HG03196 (cell line): ENCODE measurements around the gene ITSN1.
"Not testable (repeated sequence)": the region's sequence is repeated elsewhere in the genome, so short reads cannot be mapped to it uniquely, and the experiment has no call there.

Source experiments
- ATAC-seq: cut with Tn5 transposase; IDR thresholded peaks from one replicate; pipeline ENCODE4 v1.9.1; 2021; ENCODE audit not compliant: unreplicated experiment

The ITSN1 gene

GRCh38 chr21:33650929-33651509 lies 8.7 kb downstream of the ITSN1 start:
- no peak for ATAC-seq

GRCh38 chr21:33651965-33652680 lies 9.8 kb downstream of the ITSN1 start:
- ATAC-seq, result no peak

GRCh38 chr21:33654412-33654811 lies 12.1 kb downstream of the ITSN1 start:
- no peak for ATAC-seq

GRCh38 chr21:33655588-33656221 lies 13.4 kb downstream of the ITSN1 start:
- ATAC-seq, result no peak

GRCh38 chr21:33657124-33657820 lies 15.0 kb downstream of the ITSN1 start:
- no peak for ATAC-seq

- ATAC-seq, result no peak
Measured at GRCh38 chr21:33658919-33659567, 16.7 kb downstream of the ITSN1 start.

GRCh38 chr21:33659568-33659949 lies 17.3 kb downstream of the ITSN1 start:
- ATAC-seq, result no peak

- ATAC-seq, result no peak
Measured at GRCh38 chr21:33660406-33660805, 18.1 kb downstream of the ITSN1 start.

GRCh38 chr21:33661146-33661545 lies 18.8 kb downstream of the ITSN1 start:
- ATAC-seq, result no peak

- no peak for ATAC-seq
Measured at GRCh38 chr21:33662046-33662445, 19.7 kb downstream of the ITSN1 start.

- no peak for ATAC-seq
Measured at GRCh38 chr21:33663241-33663640, 20.9 kb downstream of the ITSN1 start.

GRCh38 chr21:33664135-33664534 lies 21.8 kb downstream of the ITSN1 start:
- no peak for ATAC-seq

- ATAC-seq, result no peak
Measured at GRCh38 chr21:33666153-33666552, 23.9 kb downstream of the ITSN1 start.

- no peak for ATAC-seq
Measured at GRCh38 chr21:33667636-33668035, 25.3 kb downstream of the ITSN1 start.

GRCh38 chr21:33668180-33668579 lies 25.9 kb downstream of the ITSN1 start:
- no peak for ATAC-seq

GRCh38 chr21:33668620-33669019 lies 26.3 kb downstream of the ITSN1 start:
- no peak for ATAC-seq

GRCh38 chr21:33670076-33670978 lies 28.0 kb downstream of the ITSN1 start:
- no peak for ATAC-seq

GRCh38 chr21:33673473-33673872 lies 31.2 kb downstream of the ITSN1 start:
- ATAC-seq, result no peak

GRCh38 chr21:33674226-33674625 lies 31.9 kb downstream of the ITSN1 start:
- no peak for ATAC-seq

GRCh38 chr21:33676666-33677065 lies 34.4 kb downstream of the ITSN1 start:
- ATAC-seq, result not testable (repeated sequence)
